Upper lobe of left lung (tissue), 6 donors: ENCODE measurements around the gene KAZN. TPM values are rescaled to one million over a fixed set of nuclear protein-coding genes. Genes with fewer than 3 reads are reported as not detected.
A peak's percentile ranks its signal among the peaks of the same experiment; 100 is the strongest.

ENCODE experiments used
- ATAC-seq, 2 donors: fragments of 200-7000 bp; cut with Tn5 transposase; one replicate each; pipeline ENCODE4 v1.9.1; 2022; ENCODE audit warnings: mild to moderate bottlenecking in 2 of 2, moderate library complexity in 2 of 2; ENCODE audit not compliant: low FRiP score in 2 of 2
- DNase-seq, 2 donors: peaks; one replicate each; pipeline ENCODE4 v3.0.0-alpha.2; 2019 to 2020
- H3K27ac ChIP-seq, 4 donors: fragments of 200-600 bp; sonication (generic); one replicate each; pipeline ENCODE4 v1.5.1; 2016 to 2019
- H3K27me3 ChIP-seq, 4 donors: fragments of 200-600 bp; sonication (generic); one replicate each; pipeline ENCODE4 v1.5.1; 2017 to 2019
- H3K36me3 ChIP-seq, 4 donors: fragments of 200-600 bp; sonication (generic); one replicate each; pipeline ENCODE4 v1.5.1; 2016 to 2019
- H3K4me1 ChIP-seq, 4 donors: fragments of 200-600 bp; sonication (generic); one replicate each; pipeline ENCODE4 v1.5.1; 2018 to 2019
- H3K4me3 ChIP-seq, 4 donors: fragments of 200-600 bp; sonication (generic); one replicate each; pipeline ENCODE4 v1.5.1; 2017 to 2019; ENCODE audit warnings: mild to moderate bottlenecking in 2 of 4, moderate library complexity in 1 of 4
- H3K9me3 ChIP-seq, 4 donors: fragments of 200-600 bp; sonication (generic); one replicate each; pipeline ENCODE4 v1.5.1; 2018 to 2019
- EP300 ChIP-seq, 4 donors: sonication (generic); formaldehyde crosslinking; IDR thresholded peaks; one replicate each; pipeline ENCODE4 v1.5.1; 2017; ENCODE audit warnings: antibody characterized with exemption in 4 of 4, control low read depth in 2 of 4
- POLR2A ChIP-seq, 4 donors: fragments of 450-650 bp; IDR thresholded peaks; one replicate each; pipeline ENCODE4 v1.5.1; 2016 to 2017; ENCODE audit warnings: antibody characterized with exemption in 4 of 4, mild to moderate bottlenecking in 2 of 4
- POLR2AphosphoS5 ChIP-seq, 2 donors: sonication (generic); formaldehyde crosslinking; IDR thresholded peaks; one replicate each; pipeline ENCODE4 v1.5.1; 2017; ENCODE audit warnings: antibody characterized with exemption in 2 of 2
- WGBS, 2 donors: methylation state at CpG; one replicate each; pipeline ENCODE4 v1.1.5; 2017 to 2018; 5-methylcytosine and 5-hydroxymethylcytosine counted together
- total RNA-seq, 6 donors: library from RNA; depleted of rRNA in 4 of 6; stranded (reverse); fragments of >200 nt in 4 of 6; gene quantifications; one replicate each; pipeline versions ENCODE4 v1.1.0 to v1.2.1, GENCODE V29; 2016 to 2021
- TF ChIP-seq, protein P1 (sequence below), 6 experiments: fragments of 450-650 bp in 4 of 6; fragments of 200-600 bp in 2 of 6; sonication (generic) in 2 of 6; IDR thresholded peaks; one replicate each; pipeline ENCODE4 v1.5.1; 2016 to 2019; ENCODE audit warnings: antibody characterized with exemption in 6 of 6
- donor health status: DM: no; HTN: no; CAD: no; lungs with moderate emphysema.
- donor health status: DM: no; HTN: yes; CAD: no; lungs with severe emphysema.

Gene KAZN
- total RNA-seq, 6 donors from 2014 or later, result 11.5 to 30.0 (median 17.6) TPM

DNA sequence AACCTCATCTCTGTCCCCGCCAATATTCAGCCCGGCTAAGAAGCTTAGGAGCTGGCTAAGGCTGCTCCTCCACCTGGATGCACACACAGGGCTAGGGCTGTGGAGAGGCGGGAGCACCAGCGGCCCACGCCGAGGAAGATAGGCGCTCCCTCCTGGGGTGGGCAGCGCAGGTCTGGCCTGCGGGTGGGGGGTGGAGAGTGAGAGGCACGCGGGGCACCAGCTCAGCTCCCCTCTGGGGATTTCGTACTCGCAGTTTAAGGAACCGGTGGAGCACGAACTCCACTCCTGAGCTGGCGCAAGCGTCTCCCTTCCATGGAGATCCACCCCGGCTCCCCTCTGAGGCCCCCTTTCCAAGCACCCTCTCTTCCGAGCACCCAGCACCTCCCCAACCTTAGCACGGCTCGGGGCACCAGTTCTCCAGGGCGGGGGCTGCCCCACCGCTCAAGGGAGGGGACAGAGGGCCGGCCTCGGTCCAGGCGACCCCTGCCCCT lies 433 bp upstream of the KAZN start:
- Histone ChIP-seq H3K27me3 (peaks cover 0 to 23% (median 12%) of the 10 kb centered on the region in 4 donors), H3K4me3 (peak overlapping the region in 3 of 4 donors; percentile 45 to 61 (median 49))
- peak; percentile 58 to 70 for ATAC-seq

DNA sequence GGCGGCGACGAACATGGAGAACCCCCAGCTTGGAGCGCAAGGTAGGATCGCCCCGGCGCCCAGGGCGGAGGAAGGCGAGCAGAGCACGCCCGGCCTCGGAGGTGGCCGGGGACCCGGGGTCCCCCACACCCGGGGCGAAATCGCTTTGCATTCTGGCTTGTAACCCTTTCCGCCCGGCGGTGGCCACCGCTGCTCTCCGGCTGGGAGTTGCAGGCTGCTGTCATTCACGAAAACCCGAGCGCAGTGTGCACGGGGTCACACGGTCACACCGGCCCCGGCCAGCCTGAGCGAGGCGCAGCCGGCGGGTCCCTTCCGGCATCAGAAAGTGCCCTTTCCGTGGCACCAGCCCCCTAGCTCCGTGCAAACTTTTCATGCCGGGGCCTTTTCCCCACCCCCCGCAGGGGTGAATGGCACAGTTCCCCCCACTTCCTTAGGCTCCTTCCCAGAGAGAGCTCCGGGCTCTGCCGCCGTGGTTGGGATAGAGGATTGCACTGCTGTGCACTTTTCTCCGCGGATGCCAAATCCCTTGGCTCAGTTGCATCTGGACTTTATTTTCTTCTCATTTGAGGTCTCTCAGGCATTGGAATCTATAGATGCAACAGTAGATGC lies 802 bp downstream of the KAZN start:
- TF ChIP-seq POLR2AphosphoS5 (IDR thresholded peaks at IDR 0.05), result no peak
- no peak for TF ChIP-seq EP300 (IDR thresholded peaks at IDR 0.05)
- TF ChIP-seq, protein P1, sequence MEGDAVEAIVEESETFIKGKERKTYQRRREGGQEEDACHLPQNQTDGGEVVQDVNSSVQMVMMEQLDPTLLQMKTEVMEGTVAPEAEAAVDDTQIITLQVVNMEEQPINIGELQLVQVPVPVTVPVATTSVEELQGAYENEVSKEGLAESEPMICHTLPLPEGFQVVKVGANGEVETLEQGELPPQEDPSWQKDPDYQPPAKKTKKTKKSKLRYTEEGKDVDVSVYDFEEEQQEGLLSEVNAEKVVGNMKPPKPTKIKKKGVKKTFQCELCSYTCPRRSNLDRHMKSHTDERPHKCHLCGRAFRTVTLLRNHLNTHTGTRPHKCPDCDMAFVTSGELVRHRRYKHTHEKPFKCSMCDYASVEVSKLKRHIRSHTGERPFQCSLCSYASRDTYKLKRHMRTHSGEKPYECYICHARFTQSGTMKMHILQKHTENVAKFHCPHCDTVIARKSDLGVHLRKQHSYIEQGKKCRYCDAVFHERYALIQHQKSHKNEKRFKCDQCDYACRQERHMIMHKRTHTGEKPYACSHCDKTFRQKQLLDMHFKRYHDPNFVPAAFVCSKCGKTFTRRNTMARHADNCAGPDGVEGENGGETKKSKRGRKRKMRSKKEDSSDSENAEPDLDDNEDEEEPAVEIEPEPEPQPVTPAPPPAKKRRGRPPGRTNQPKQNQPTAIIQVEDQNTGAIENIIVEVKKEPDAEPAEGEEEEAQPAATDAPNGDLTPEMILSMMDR (IDR thresholded peaks at IDR 0.05), result no peak
- Histone ChIP-seq H3K27ac (no peak overlapping the region), H3K36me3 (no peaks in the 10 kb centered on the region), H3K27me3 (peaks cover 0 to 23% (median 12%) of the 10 kb centered on the region in 4 donors), H3K9me3 (no peaks in the 10 kb centered on the region), H3K4me3 (peak overlapping the region in 3 of 4 donors; percentile 45 to 61 (median 49)), H3K4me1 (peaks cover 0 to 19% (median 12%) of the 10 kb centered on the region in 4 donors)
- DNase-seq, result peak in 1 of 2 donors; percentile 81
- peak in 1 of 2 donors; percentile 43 for ATAC-seq
- WGBS, 2 donors, result 0% methylated on average over 6 to 23 of the region's 43 CpGs

More for the DNA sequence above, 433 bp upstream of the KAZN start:
- Histone ChIP-seq H3K36me3 (no peaks in the 10 kb centered on the region), H3K4me1 (peaks cover 0 to 19% (median 12%) of the 10 kb centered on the region in 4 donors), H3K27ac (no peak overlapping the region), H3K9me3 (no peaks in the 10 kb centered on the region)
- WGBS, 2 donors, result 0 to 6% methylated on average over 2 to 21 of the region's 26 CpGs
- peak in 1 of 2 donors; percentile 52 for DNase-seq
- TF ChIP-seq, protein P1 (IDR thresholded peaks at IDR 0.05), result no peak
- TF ChIP-seq POLR2AphosphoS5 (IDR thresholded peaks at IDR 0.05), result no peak
- TF ChIP-seq EP300 (IDR thresholded peaks at IDR 0.05), result no peak
- no peak for TF ChIP-seq POLR2A (IDR thresholded peaks at IDR 0.05)

DNA sequence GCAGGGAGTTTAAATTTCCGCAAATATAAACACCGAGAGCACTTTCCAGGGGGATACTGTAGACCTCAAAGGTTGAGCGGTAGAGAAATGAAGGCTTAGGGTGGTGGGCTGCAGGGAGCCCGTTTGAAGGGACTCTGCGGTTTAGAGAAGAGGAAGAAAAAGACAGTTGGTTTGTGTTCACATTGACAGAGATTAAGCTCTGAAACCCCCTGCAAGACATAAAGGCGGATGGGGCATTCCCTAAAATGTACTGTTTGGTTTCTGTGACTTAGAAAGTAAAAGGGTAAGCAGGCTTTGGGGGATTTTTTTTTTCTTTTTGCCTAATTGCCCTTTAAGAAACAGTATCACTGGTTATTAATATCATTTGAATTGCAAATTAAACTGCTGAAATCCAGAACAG lies 1.3 kb downstream of the KAZN start:
- DNase-seq, result no peak
- Histone ChIP-seq H3K9me3 (no peaks in the 10 kb centered on the region), H3K27me3 (peaks cover 0 to 23% (median 12%) of the 10 kb centered on the region in 4 donors), H3K4me1 (peaks cover 0 to 19% (median 12%) of the 10 kb centered on the region in 4 donors), H3K4me3 (peak overlapping the region in 3 of 4 donors; percentile 45 to 61 (median 49)), H3K27ac (no peak overlapping the region), H3K36me3 (no peaks in the 10 kb centered on the region)
- no peak for ATAC-seq
- TF ChIP-seq POLR2A (IDR thresholded peaks at IDR 0.05) (no peak), POLR2AphosphoS5 (IDR thresholded peaks at IDR 0.05) (no peak), EP300 (IDR thresholded peaks at IDR 0.05) (no peak)
- TF ChIP-seq, protein P1 (IDR thresholded peaks at IDR 0.05), result no peak
- 17 to 20% methylated on average over 6 of the region's 6 CpGs for WGBS, 2 donors

DNA sequence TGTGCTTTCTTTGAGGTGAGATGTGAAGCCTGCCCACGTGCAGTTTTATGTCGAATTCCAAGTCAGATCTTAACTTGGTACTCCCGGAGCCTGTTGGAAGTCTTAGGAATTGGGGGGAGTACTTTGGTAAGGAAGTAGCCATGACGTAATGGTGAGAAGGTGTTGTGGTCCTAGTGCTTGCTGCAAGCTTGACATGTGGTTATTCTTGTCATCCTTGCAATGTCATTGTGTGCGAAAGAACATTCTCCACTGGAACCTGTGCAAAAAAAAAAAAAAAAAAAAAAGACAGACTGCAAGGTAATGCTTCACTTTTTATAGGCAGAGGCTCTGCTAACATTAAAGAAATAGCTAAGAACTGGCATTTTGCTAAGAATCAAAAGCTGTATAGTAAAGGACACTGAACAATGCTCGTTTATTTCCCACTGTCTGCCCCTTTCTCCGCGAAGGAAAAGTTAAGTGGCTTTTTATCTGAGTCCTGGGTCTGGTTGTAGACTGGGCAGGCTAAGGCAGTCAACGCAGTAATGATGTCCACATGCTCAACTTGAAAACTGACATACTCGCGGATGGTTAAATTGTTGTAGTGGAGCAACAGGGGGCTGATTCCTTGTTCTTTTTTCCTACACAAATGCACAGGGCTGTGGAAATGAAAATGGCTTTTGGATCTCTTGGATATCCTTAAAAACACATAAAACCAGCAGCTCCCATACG lies 2.1 kb downstream of the KAZN start:
- peaks cover 0 to 19% (median 12%) of the 10 kb centered on the region in 4 donors for H3K4me1 ChIP-seq
- H3K27ac ChIP-seq, result no peak overlapping the region
- peaks cover 0 to 23% (median 12%) of the 10 kb centered on the region in 4 donors for H3K27me3 ChIP-seq
- 41 to 43% methylated on average over 12 of the region's 12 CpGs for WGBS, 2 donors
- H3K9me3 ChIP-seq, result no peaks in the 10 kb centered on the region
- TF ChIP-seq EP300 (IDR thresholded peaks at IDR 0.05) (no peak), POLR2A (IDR thresholded peaks at IDR 0.05) (no peak), POLR2AphosphoS5 (IDR thresholded peaks at IDR 0.05) (no peak)
- TF ChIP-seq, protein P1 (IDR thresholded peaks at IDR 0.05), result no peak
- no peak overlapping the region for H3K4me3 ChIP-seq
- no peaks in the 10 kb centered on the region for H3K36me3 ChIP-seq
- DNase-seq, result no peak
- no peak for ATAC-seq
